H9 (cell line): ENCODE results near the gene NDUFAF4. TPM values are rescaled to one million over a fixed set of nuclear protein-coding genes. Genes with fewer than 3 reads are reported as not detected.

Experiments used
- DNase-seq: peaks from one replicate; pipeline ENCODE4 v3.0.0-alpha.2; 2017
- H2AFZ ChIP-seq: one replicate; pipeline ENCODE4 v1.6.1; 2013; ENCODE audit warnings: mild to moderate bottlenecking, low read length, control low read depth, moderate library complexity
- H2AK5ac ChIP-seq: 2 replicates; pipeline ENCODE4 v1.6.1; 2013; ENCODE audit warnings: low read length, control low read depth, mixed read lengths; ENCODE audit not compliant: insufficient read length
- H2BK120ac ChIP-seq: one replicate; pipeline ENCODE4 v1.6.1; 2013; ENCODE audit warnings: low read depth, mild to moderate bottlenecking, low read length, control low read depth, inconsistent platforms; ENCODE audit not compliant: poor library complexity, severe bottlenecking
- H2BK12ac ChIP-seq: 2 replicates; pipeline ENCODE4 v1.6.1; 2013; ENCODE audit warnings: low read length, control low read depth, mixed read lengths, low read depth; ENCODE audit not compliant: insufficient read length
- H2BK15ac ChIP-seq: 2 replicates; pipeline ENCODE4 v1.6.1; 2013; ENCODE audit warnings: low read depth, low read length, control low read depth
- H2BK20ac ChIP-seq: one replicate; pipeline ENCODE4 v1.6.1; 2013; ENCODE audit warnings: low read depth, mild to moderate bottlenecking, low read length, control low read depth, inconsistent platforms; ENCODE audit not compliant: poor library complexity, severe bottlenecking
- H2BK5ac ChIP-seq: 2 replicates; pipeline ENCODE4 v1.6.1; 2013; ENCODE audit warnings: low read length, control low read depth, mixed read lengths; ENCODE audit not compliant: insufficient read length
- H3K14ac ChIP-seq: 2 replicates; pipeline ENCODE4 v1.6.1; 2013; ENCODE audit warnings: low read length, control low read depth; ENCODE audit not compliant: insufficient read depth
- H3K18ac ChIP-seq: 2 replicates; pipeline ENCODE4 v1.6.1; 2013; ENCODE audit warnings: low read depth, mild to moderate bottlenecking, mixed read lengths, low read length, control low read depth; ENCODE audit not compliant: insufficient read length
- H3K23ac ChIP-seq: 2 replicates; pipeline ENCODE4 v1.6.1; 2013; ENCODE audit warnings: low read length, control low read depth, mixed read lengths, low read depth; ENCODE audit not compliant: insufficient read length
- H3K23me2 ChIP-seq: 2 replicates; pipeline ENCODE4 v1.6.1; 2013; ENCODE audit warnings: low read depth, mild to moderate bottlenecking, mixed read lengths, low read length, control low read depth; ENCODE audit not compliant: insufficient read length, poor library complexity, severe bottlenecking
- H3K27ac ChIP-seq: 2 replicates; pipeline ENCODE4 v1.5.1; 2013; ENCODE audit warnings: low read length, control low read depth, mixed read lengths, low read depth; ENCODE audit not compliant: insufficient read length
- H3K27me3 ChIP-seq: 2 replicates; pipeline ENCODE4 v1.6.1; 2013; ENCODE audit warnings: low read length, control low read depth, inconsistent platforms; ENCODE audit not compliant: insufficient read depth
- H3K4ac ChIP-seq: 2 replicates; pipeline ENCODE4 v1.6.1; 2013; ENCODE audit warnings: low read depth, mild to moderate bottlenecking, control low read depth, inconsistent platforms, low read length, moderate library complexity
- H3K4me1 ChIP-seq: 2 replicates; pipeline ENCODE4 v1.6.1; 2013; ENCODE audit warnings: low read length, control low read depth, inconsistent platforms; ENCODE audit not compliant: insufficient read depth
- H3K4me2 ChIP-seq: 2 replicates; pipeline ENCODE4 v1.6.1; 2013; ENCODE audit warnings: low read length, control low read depth, mixed read lengths; ENCODE audit not compliant: insufficient read length, insufficient read depth
- H3K56ac ChIP-seq: 2 replicates; pipeline ENCODE4 v1.6.1; 2013; ENCODE audit warnings: low read depth, mild to moderate bottlenecking, mixed read lengths, low read length, control low read depth; ENCODE audit not compliant: insufficient read length
- H3K79me1 ChIP-seq: 2 replicates; pipeline ENCODE4 v1.6.1; 2013; ENCODE audit warnings: low read depth, mild to moderate bottlenecking, moderate library complexity, low read length, control low read depth, inconsistent platforms; ENCODE audit not compliant: insufficient read depth, poor library complexity, severe bottlenecking
- H3K79me2 ChIP-seq: 2 replicates; pipeline ENCODE4 v1.6.1; 2013; ENCODE audit warnings: low read length, control low read depth, inconsistent platforms; ENCODE audit not compliant: insufficient read depth
- H3K9ac ChIP-seq: 2 replicates; pipeline ENCODE4 v1.6.1; 2013; ENCODE audit warnings: low read length, control low read depth, mixed read lengths; ENCODE audit not compliant: insufficient read length; ENCODE audit errors: extremely low read depth
- H3K9me3 ChIP-seq: one replicate; pipeline ENCODE4 v1.6.1; 2013; ENCODE audit warnings: low read depth, low read length, inconsistent platforms; ENCODE audit not compliant: control insufficient read depth
- H3T11ph ChIP-seq: one replicate; pipeline ENCODE4 v1.6.1; 2013; ENCODE audit warnings: mild to moderate bottlenecking, low read length, control low read depth, inconsistent platforms
- H4K20me1 ChIP-seq: one replicate; pipeline ENCODE4 v1.6.1; 2013; ENCODE audit not compliant: control insufficient read depth, insufficient read length, insufficient read depth
- H4K5ac ChIP-seq: 2 replicates; pipeline ENCODE4 v1.6.1; 2013; ENCODE audit warnings: low read depth, mild to moderate bottlenecking, mixed read lengths, low read length, control low read depth; ENCODE audit not compliant: insufficient read length
- H4K8ac ChIP-seq: replicated peaks from 2 replicates; pipeline ENCODE4 v1.6.1; 2013; ENCODE audit warnings: low read length, control low read depth, mixed read lengths, low read depth; ENCODE audit not compliant: insufficient read length
- H4K91ac ChIP-seq: 2 replicates; pipeline ENCODE4 v1.6.1; 2013; ENCODE audit warnings: low read depth, mild to moderate bottlenecking, moderate library complexity, mixed read lengths, low read length, control low read depth; ENCODE audit not compliant: insufficient read length
- H3K27ac Mint-ChIP-seq, 3 experiments: 2 replicates in 2 of 3; 3 replicates in 1 of 3; pipeline ENCODE4 v1.8.0; 2020 to 2021; ENCODE audit warnings: mixed read lengths in 3 of 3, mild to moderate bottlenecking in 1 of 3, moderate library complexity in 1 of 3
- H3K27me3 Mint-ChIP-seq: 2 replicates; pipeline ENCODE4 v1.8.0; 2021; ENCODE audit warnings: low read depth, mild to moderate bottlenecking, moderate library complexity, mixed read lengths
- H3K36me3 Mint-ChIP-seq, 3 experiments: 2 replicates in 2 of 3; 3 replicates in 1 of 3; pipeline ENCODE4 v1.8.0; 2020 to 2021; ENCODE audit warnings: low read depth in 3 of 3, mixed read lengths in 3 of 3; ENCODE audit not compliant: insufficient read depth in 1 of 3
- H3K4me1 Mint-ChIP-seq, 2 experiments: 2 replicates each; pipeline ENCODE4 v1.8.0; 2020; ENCODE audit warnings: mixed read lengths in 2 of 2
- H3K4me3 Mint-ChIP-seq, 2 experiments: 2 replicates in 1 of 2; 3 replicates in 1 of 2; pipeline ENCODE4 v1.8.0; 2020 to 2021; ENCODE audit warnings: mild to moderate bottlenecking in 2 of 2, mixed read lengths in 2 of 2, moderate library complexity in 1 of 2
- H3K9me3 Mint-ChIP-seq, 2 experiments: 2 replicates in 1 of 2; 3 replicates in 1 of 2; pipeline ENCODE4 v1.8.0; 2020; ENCODE audit warnings: mild to moderate bottlenecking in 2 of 2, mixed read lengths in 2 of 2, moderate library complexity in 1 of 2
- CTCF ChIP-seq: fragments of 200-600 bp; sonication (generic); conservative IDR thresholded peaks from 3 replicates; pipeline ENCODE4 v1.8.0; 2021; ENCODE audit warnings: antibody characterized with exemption, mild to moderate bottlenecking
- WGBS: extraction: QIAGEN DNeasy Blood & Tissue Kit; methylation state at CpG from one replicate; pipeline ENCODE4 v1.1.7; 2013; ENCODE audit warnings: missing lambda C conversion rate, low lambda C conversion rate, mixed read lengths; ENCODE audit not compliant: insufficient read length; ENCODE audit errors: extremely low coverage; 5-methylcytosine and 5-hydroxymethylcytosine counted together
- total RNA-seq: library from RNA; stranded (reverse); gene quantifications from 2 replicates; pipeline ENCODE4 v1.2.1, GENCODE V29; 2021

Gene NDUFAF4
- total RNA-seq, 1 experiment from 2014 or later, result 86.6 TPM

- Histone ChIP-seq H3K79me2 (no peaks in the 10 kb centered on the region), H4K20me1 (no peaks in the 10 kb centered on the region), H3K23ac (no peak overlapping the region), H3K4ac (no peak overlapping the region), H3K9ac (no peak overlapping the region), H2BK20ac (no peak overlapping the region), H3K9me3 (no peaks in the 10 kb centered on the region), H4K91ac (no peak overlapping the region), H3K4me2 (no peak overlapping the region), H2BK12ac (no peak overlapping the region), H3K27ac (no peak overlapping the region), H2BK120ac (no peak overlapping the region), H2BK15ac (no peak overlapping the region), H4K5ac (no peak overlapping the region), H4K8ac (no peak overlapping the region), H2AFZ (no peak overlapping the region), H3K79me1 (no peaks in the 10 kb centered on the region), H3K27me3 (no peaks in the 10 kb centered on the region; the same call in 1 of the 2 replicates), H2AK5ac (no peak overlapping the region), H3K56ac (no peak overlapping the region), H3T11ph (no peak overlapping the region), H3K23me2 (no peaks in the 10 kb centered on the region), H3K4me1 (no peaks in the 10 kb centered on the region), H3K18ac (no peak overlapping the region), H3K14ac (no peak overlapping the region), H2BK5ac (no peak overlapping the region)
- Mint-ChIP-seq H3K4me3 (no peak overlapping the region), H3K9me3 (no peaks in the 10 kb centered on the region), H3K27me3 (no peaks in the 10 kb centered on the region), H3K27ac (no peak overlapping the region; a peak in 1 of 7 replicates), H3K4me1 (peaks cover 7 to 9% of the 10 kb centered on the region in 2 experiments), H3K36me3 (no peaks in the 10 kb centered on the region)
- TF ChIP-seq CTCF, result no peak
- no peak for DNase-seq
- no CpG with 5 or more reads among the region's 2 CpGs for WGBS
Observed at GRCh38 chr6:96931198-96931597, 33.5 kb upstream of the NDUFAF4 start.
